Breast epithelium (tissue), 4 donors: ENCODE data around the gene PRR5L. TPM values are rescaled to one million over a fixed set of nuclear protein-coding genes. Genes with fewer than 3 reads are reported as not detected.
A peak's percentile ranks its signal among the peaks of the same experiment; 100 is the strongest.

Experiments used
- DNase-seq, 2 donors: peaks; one replicate each; pipeline ENCODE4 v3.0.0-alpha.2; 2019; ENCODE audit warnings: low spot score in 2 of 2
- H3K27ac ChIP-seq, 2 donors: fragments of 200-600 bp; sonication (generic) in 1 of 2; one replicate each; pipeline ENCODE4 v1.5.1; 2016 to 2019; ENCODE audit warnings: mild to moderate bottlenecking in 1 of 2
- H3K27me3 ChIP-seq, 2 donors: fragments of 200-600 bp; sonication (generic) in 1 of 2; one replicate each; pipeline versions ENCODE4 v1.5.1 to v1.6.0; 2017 to 2019; ENCODE audit warnings: control low read depth in 1 of 2, mild to moderate bottlenecking in 1 of 2
- H3K36me3 ChIP-seq: fragments of 200-600 bp; one replicate; pipeline ENCODE4 v1.5.1; 2019
- H3K4me1 ChIP-seq, 2 donors: fragments of 200-600 bp; sonication (generic); one replicate each; pipeline ENCODE4 v1.5.1; 2016 to 2019; ENCODE audit warnings: control low read depth in 1 of 2
- H3K4me3 ChIP-seq, 3 donors: fragments of 200-600 bp; sonication (generic); 1 replicate in 2 of 3; 2 replicates in 1 of 3; pipeline ENCODE4 v1.5.1; 2016 to 2019; ENCODE audit warnings: mild to moderate bottlenecking in 3 of 3, moderate library complexity in 2 of 3
- H3K9me3 ChIP-seq, 2 donors: fragments of 200-600 bp; sonication (generic) in 1 of 2; one replicate each; pipeline ENCODE4 v1.5.1; 2016 to 2019; ENCODE audit warnings: control low read depth in 1 of 2
- CTCF ChIP-seq, 3 donors: fragments of 450-650 bp; IDR thresholded peaks; one replicate each; pipeline ENCODE4 v1.5.1; 2016 to 2017; ENCODE audit warnings: antibody characterized with exemption in 3 of 3, mild to moderate bottlenecking in 3 of 3, moderate library complexity in 3 of 3
- POLR2A ChIP-seq: fragments of 450-650 bp; IDR thresholded peaks from one replicate; pipeline ENCODE4 v1.6.1; 2016; ENCODE audit warnings: antibody characterized with exemption, mild to moderate bottlenecking, moderate library complexity
- POLR2AphosphoS5 ChIP-seq, 3 donors: sonication (generic); formaldehyde crosslinking; IDR thresholded peaks; one replicate each; pipeline ENCODE4 v1.6.1; 2017; ENCODE audit warnings: antibody characterized with exemption in 3 of 3
- intact Hi-C: fragments of 100-400 bp; cut with DNase I; formaldehyde crosslinking; loops from one replicate; pipeline ENCODE4 v1.15.1; 2023; ENCODE audit warnings: low total_unique reads
- total RNA-seq, 3 donors: library from RNA; depleted of rRNA; stranded (reverse); fragments of >200 nt; gene quantifications; one replicate each; pipeline ENCODE4 v1.1.0, GENCODE V29; 2016

Gene PRR5L
- total RNA-seq, 3 donors from 2014 or later: 5.6 to 16.1 (median 16.0) TPM

- no peak overlapping the region for H3K4me3 ChIP-seq
- TF ChIP-seq CTCF (IDR thresholded peaks at IDR 0.05) (no peak), POLR2AphosphoS5 (IDR thresholded peaks at IDR 0.05) (no peak), POLR2A (no peak)
- H3K9me3 ChIP-seq: no peaks in the 10 kb centered on the region
- no peak for DNase-seq
- H3K27me3 ChIP-seq: no peaks in the 10 kb centered on the region
- peaks cover 20 to 39% of the 10 kb centered on the region in 2 donors for H3K4me1 ChIP-seq
- intact Hi-C loops: no loop called here
- no peaks in the 10 kb centered on the region for H3K36me3 ChIP-seq
- H3K27ac ChIP-seq: no peak overlapping the region
These were observed 155.6 kb downstream of the PRR5L start for GRCh38 chr11:36451681-36452080.

GRCh38 chr11:36452236-36452940 is 156.3 kb downstream of the PRR5L start:
- no peak overlapping the region for H3K4me3 ChIP-seq
- peak overlapping the region; percentile 20 to 45 for H3K27ac ChIP-seq
- H3K4me1 ChIP-seq: peaks cover 21 to 36% of the 10 kb centered on the region in 2 donors
- no peaks in the 10 kb centered on the region for H3K27me3 ChIP-seq
- intact Hi-C loops: no loop called here
- no peaks in the 10 kb centered on the region for H3K9me3 ChIP-seq
- no peak for DNase-seq
- H3K36me3 ChIP-seq: no peaks in the 10 kb centered on the region
- TF ChIP-seq POLR2A (no peak), POLR2AphosphoS5 (IDR thresholded peaks at IDR 0.05) (no peak), CTCF (IDR thresholded peaks at IDR 0.05) (no peak)

GRCh38 chr11:36452961-36453360 is 156.9 kb downstream of the PRR5L start:
- H3K4me3 ChIP-seq: no peak overlapping the region
- peak overlapping the region in 1 of 2 donors; percentile 14 for H3K27ac ChIP-seq
- H3K27me3 ChIP-seq: no peaks in the 10 kb centered on the region
- intact Hi-C loops: no loop called here
- H3K9me3 ChIP-seq: no peaks in the 10 kb centered on the region
- no peak for TF ChIP-seq POLR2AphosphoS5 (IDR thresholded peaks at IDR 0.05)
- TF ChIP-seq CTCF (IDR thresholded peaks at IDR 0.05): no peak
- no peak for TF ChIP-seq POLR2A
- DNase-seq: no peak
- peaks cover 21 to 32% of the 10 kb centered on the region in 2 donors for H3K4me1 ChIP-seq
- no peaks in the 10 kb centered on the region for H3K36me3 ChIP-seq

GRCh38 chr11:36453678-36454077 is 157.6 kb downstream of the PRR5L start:
- DNase-seq: no peak
- TF ChIP-seq POLR2AphosphoS5 (IDR thresholded peaks at IDR 0.05) (no peak), CTCF (IDR thresholded peaks at IDR 0.05) (no peak), POLR2A (no peak)
- no peaks in the 10 kb centered on the region for H3K9me3 ChIP-seq
- H3K36me3 ChIP-seq: no peaks in the 10 kb centered on the region
- no peaks in the 10 kb centered on the region for H3K27me3 ChIP-seq
- H3K4me1 ChIP-seq: peaks cover 21 to 32% of the 10 kb centered on the region in 2 donors
- peak overlapping the region in 1 of 2 donors; percentile 95 for H3K27ac ChIP-seq
- intact Hi-C loops: no loop called here
- H3K4me3 ChIP-seq: no peak overlapping the region

GRCh38 chr11:36454551-36454940 is 158.5 kb downstream of the PRR5L start:
- H3K27me3 ChIP-seq: no peaks in the 10 kb centered on the region
- H3K27ac ChIP-seq: peak overlapping the region; percentile 90 to 95
- H3K4me1 ChIP-seq: peaks cover 19 to 32% of the 10 kb centered on the region in 2 donors
- TF ChIP-seq POLR2A (no peak), CTCF (IDR thresholded peaks at IDR 0.05) (no peak), POLR2AphosphoS5 (IDR thresholded peaks at IDR 0.05) (no peak)
- no peak overlapping the region for H3K4me3 ChIP-seq
- intact Hi-C loops: no loop called here
- H3K36me3 ChIP-seq: no peaks in the 10 kb centered on the region
- no peaks in the 10 kb centered on the region for H3K9me3 ChIP-seq
- no peak for DNase-seq
